A549 (cell line): ENCODE data around the gene BACH1. TPM values are rescaled to one million over a fixed set of nuclear protein-coding genes. Genes with fewer than 3 reads are reported as not detected.

Experiments
- ATAC-seq, 2 experiments: fragments of 200-7000 bp in 1 of 2; fragments of >200 bp in 1 of 2; cut with Nextera tagmentation in 1 of 2; cut with Tn5 transposase in 1 of 2; 3 replicates each; pipeline versions ENCODE4 v1.8.0 to v1.9.1; 2018 to 2020; ENCODE audit warnings: mild to moderate bottlenecking in 1 of 2, moderate library complexity in 1 of 2
- CTCF ChIA-PET: fragments of 300-600 bp; sonication (Branson Sonifier 250); formaldehyde crosslinking; extraction: SDS; loops from one replicate; lab custom pipeline; 2021; ENCODE audit warnings: antibody characterized with exemption, inconsistent platforms; lab: Yijun Ruan, JAX
- POLR2A ChIA-PET: fragments of 350-600 bp; formaldehyde crosslinking; extraction: SDS; loops from one replicate; lab custom pipeline; 2021; ENCODE audit warnings: antibody characterized with exemption, inconsistent platforms; lab: Yijun Ruan, JAX
- DNase-seq, 2 experiments: peaks; one replicate each; pipeline versions ENCODE4 v3.0.0 to v3.0.0-alpha.2; 2011 to 2016; ENCODE audit warnings: low read depth in 1 of 2, low spot score in 1 of 2
- FAIRE-seq: peaks from 2 replicates; lab custom pipeline; 2011; peaks lifted over from hg19 to GRCh38; lab: Jason Lieb, UNC
- H3K27ac ChIP-seq, 2 experiments: fragments of >200 bp; sonication (Bioruptor Twin); formaldehyde crosslinking; 3 replicates each; pipeline ENCODE4 v1.5.1; 2016 to 2017
- H3K4me1 ChIP-seq: fragments of >200 bp; sonication (Bioruptor Twin); formaldehyde crosslinking; 3 replicates; pipeline ENCODE4 v1.6.1; 2016
- H3K4me2 ChIP-seq: fragments of >200 bp; sonication (Bioruptor Twin); formaldehyde crosslinking; 3 replicates; pipeline ENCODE4 v1.6.1; 2016
- H3K4me3 ChIP-seq: fragments of >200 bp; sonication (Bioruptor Twin); formaldehyde crosslinking; 3 replicates; pipeline ENCODE4 v1.5.1; 2016
- H3K9me3 ChIP-seq: fragments of >200 bp; sonication (Bioruptor Twin); formaldehyde crosslinking; 3 replicates; pipeline ENCODE4 v1.6.1; 2016
- ATOH8 ChIP-seq: fragments of 250-450 bp; sonication (Bioruptor Pico); IDR thresholded peaks from 2 replicates; pipeline ENCODE4 v1.5.0; 2020; ENCODE audit warnings: low read depth, mild to moderate bottlenecking, moderate library complexity
- BHLHE40 ChIP-seq: IDR thresholded peaks from 2 replicates; pipeline ENCODE4 v1.6.1; 2012; ENCODE audit warnings: low read depth, low read length, inconsistent platforms
- CBX2 ChIP-seq: fragments of 200-600 bp; sonication (generic); IDR thresholded peaks from 2 replicates; pipeline ENCODE4 v1.6.1; 2016; ENCODE audit warnings: low read depth, mild to moderate bottlenecking, borderline replicate concordance
- CEBPB ChIP-seq, 2 experiments: fragments of >200 bp in 1 of 2; sonication (Bioruptor Twin) in 1 of 2; formaldehyde crosslinking in 1 of 2; IDR thresholded peaks; 2 replicates each; pipeline ENCODE4 v1.6.1; 2012 to 2016
- CHD2 ChIP-seq: fragments of 150-350 bp; IDR thresholded peaks from 2 replicates; pipeline ENCODE4 v1.6.1; 2014; ENCODE audit warnings: low read length; ENCODE audit not compliant: partially characterized antibody
- EHF ChIP-seq: fragments of 250-450 bp; sonication (Bioruptor Pico); IDR thresholded peaks from 2 replicates; pipeline ENCODE4 v1.5.0; 2020; ENCODE audit warnings: mild to moderate bottlenecking
- ELK1 ChIP-seq: fragments of 150-350 bp; IDR thresholded peaks from 2 replicates; pipeline ENCODE4 v1.6.1; 2014; ENCODE audit warnings: low read depth, mild to moderate bottlenecking, low read length
- GATA3 ChIP-seq: IDR thresholded peaks from 2 replicates; pipeline ENCODE4 v1.6.1; 2012; ENCODE audit warnings: borderline replicate concordance
- HDAC2 ChIP-seq: fragments of 200-600 bp; sonication (generic); IDR thresholded peaks from 2 replicates; pipeline ENCODE4 v1.6.1; 2016
- HEYL ChIP-seq: fragments of 250-450 bp; sonication (Bioruptor Pico); IDR thresholded peaks from 2 replicates; pipeline ENCODE4 v1.8.0; 2021; ENCODE audit warnings: mild to moderate bottlenecking, moderate library complexity
- HOXB5 ChIP-seq: fragments of 250-450 bp; sonication (Bioruptor Pico); IDR thresholded peaks from 2 replicates; pipeline ENCODE4 v1.5.0; 2020; ENCODE audit warnings: mild to moderate bottlenecking, moderate library complexity
- JUN ChIP-seq, 2 experiments: fragments of >200 bp; sonication (Bioruptor Twin); formaldehyde crosslinking; IDR thresholded peaks; 2 replicates in 1 of 2; 3 replicates in 1 of 2; pipeline ENCODE4 v1.6.1; 2016 to 2017
- KDM5A ChIP-seq: fragments of 200-600 bp; sonication (generic); IDR thresholded peaks from 2 replicates; pipeline ENCODE4 v1.6.1; 2016; ENCODE audit warnings: antibody characterized with exemption, mild to moderate bottlenecking
- MYC ChIP-seq: IDR thresholded peaks from 2 replicates; pipeline ENCODE4 v1.6.1; 2012; ENCODE audit warnings: mild to moderate bottlenecking, inconsistent platforms, low read length, improper control_type of control experiment, borderline replicate concordance
- NR3C1 ChIP-seq: fragments of >200 bp; sonication (Bioruptor Twin); formaldehyde crosslinking; IDR thresholded peaks from 3 replicates; pipeline ENCODE4 v1.6.1; 2017
- RFX5 ChIP-seq: fragments of 450-650 bp; IDR thresholded peaks from 2 replicates; pipeline ENCODE4 v1.7.1; 2014; ENCODE audit warnings: antibody characterized with exemption, mild to moderate bottlenecking, moderate library complexity
- SMC3 ChIP-seq: fragments of >200 bp; sonication (Bioruptor Twin); formaldehyde crosslinking; IDR thresholded peaks from 3 replicates; pipeline ENCODE4 v1.6.1; 2018; ENCODE audit warnings: inconsistent platforms
- ZC3H11A ChIP-seq: fragments of 450-650 bp; IDR thresholded peaks from 2 replicates; pipeline ENCODE4 v1.6.1; 2014; ENCODE audit warnings: antibody characterized with exemption, mild to moderate bottlenecking
- WGBS: methylation state at CpG from one replicate; pipeline ENCODE4 v1.1.6; 2017; ENCODE audit errors: missing lambda C conversion rate; 5-methylcytosine and 5-hydroxymethylcytosine counted together
- polyA plus RNA-seq, 4 experiments: library from polyadenylated mRNA; depleted of rRNA in 3 of 4; stranded (reverse); fragments of >200 nt; fragmentation: RNase III in 1 of 4; extraction: RNeasy Plus Mini Kit Qiagen cat#74134 plus additional on column Dnase treatment in 1 of 4; gene quantifications; 2 replicates in 3 of 4; 3 replicates in 1 of 4; pipeline ENCODE4 v1.2.3, GENCODE V29; 2011 to 2017

The BACH1 gene
- polyA plus RNA-seq, 2 of the 4 experiments (the other 2 are of a cell fraction), result 5.0 to 21.4 TPM

GRCh38 chr21:29297483-29298347 lies 1.0 kb upstream of the BACH1 start:
- ATAC-seq (no peak), FAIRE-seq (no peak), DNase-seq (no peak)
- WGBS, result 86% methylated on average over 27 of the region's 27 CpGs
- POLR2A ChIA-PET, result no interaction called here
- TF ChIP-seq ATOH8 (CRISPR knock-in tag), result no peak
- TF ChIP-seq CEBPB (IDR thresholded peaks at IDR 0.05), result no peak
- no peak for TF ChIP-seq NR3C1
- TF ChIP-seq MYC, result no peak
- no peak for TF ChIP-seq SMC3
- no peak for TF ChIP-seq CHD2
- TF ChIP-seq EHF (CRISPR knock-in tag), result no peak
- Histone ChIP-seq H3K4me2 (peak overlapping the region; percentile 85), H3K9me3 (no peaks in the 10 kb centered on the region), H3K27ac (peak overlapping the region; percentile 88 to 98; a peak in 5 of 6 replicates), H3K4me1 (peaks cover 31% of the 10 kb centered on the region), H3K4me3 (peak overlapping the region; percentile 94; the same call in 2 of the 3 replicates)
- CTCF ChIA-PET, result interaction anchor here (0.7 to 5.8 kb wide), 9 partner anchors 20 to 159 kb away, joined by 3 to 35 read pairs (median 3); no protein-coding TSS in a partner anchor

GRCh38 chr21:29299046-29299915 lies 559 bp downstream of the BACH1 start:
- POLR2A ChIA-PET, result interaction anchor here (1.3 to 2.3 kb wide), 3 partner anchors 15 to 135 kb away, joined by 3 to 6 read pairs (median 4); no protein-coding TSS in a partner anchor
- TF ChIP-seq CBX2 (no peak), RFX5 (no peak), ELK1 (no peak), KDM5A (no peak), HOXB5 (CRISPR knock-in tag) (no peak), GATA3 (no peak), CHD2 (no peak), BHLHE40 (no peak), HEYL (CRISPR knock-in tag) (no peak), HDAC2 (no peak), JUN (IDR thresholded peaks at IDR 0.05) (no peak; a peak in 1 of 5 replicates), ZC3H11A (no peak)
- Histone ChIP-seq H3K9me3 (no peaks in the 10 kb centered on the region), H3K4me1 (peaks cover 38% of the 10 kb centered on the region), H3K27ac (peak overlapping the region; percentile 88 to 98), H3K4me3 (peak overlapping the region; percentile 94), H3K4me2 (peak overlapping the region; percentile 85)
- FAIRE-seq (no peak), DNase-seq (peak; percentile 14 to 17), ATAC-seq (peak; percentile 69 to 77)
- 2% methylated on average over 22 of the region's 75 CpGs for WGBS
- CTCF ChIA-PET, result interaction anchor here (1.1 to 5.8 kb wide), 3 partner anchors 102 to 135 kb away, joined by 3 to 35 read pairs (median 3); no protein-coding TSS in a partner anchor
